ENCODE data around the gene RGS18.
"Not testable (repeated sequence)": the region's sequence is repeated elsewhere in the genome, so short reads cannot be mapped to it uniquely, and the experiment has no call there.

Gene RGS18

DNA sequence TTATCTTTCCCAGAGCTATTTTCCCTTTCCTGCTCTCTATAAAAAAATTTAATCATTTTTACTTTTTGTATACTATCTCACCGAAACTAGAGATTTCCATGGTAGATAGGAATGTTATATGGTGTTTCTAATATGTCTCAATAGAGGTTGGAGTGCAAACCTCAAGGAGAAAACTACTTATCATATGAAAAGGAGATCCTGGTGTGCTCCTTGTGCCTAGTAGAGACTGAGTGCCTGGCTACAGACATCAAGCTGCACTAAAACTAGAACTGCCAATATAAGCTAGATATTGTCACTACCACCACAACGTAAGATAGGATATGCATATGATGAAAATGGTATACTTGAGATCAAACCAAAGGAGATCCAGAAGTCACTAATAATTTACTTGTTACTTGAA, 67.0 kb downstream of the RGS18 start:
- no peak for TF ChIP-seq ZNF274 (IDR thresholded peaks at IDR 0.05; ENCODE audit: low read depth, low read length)
- Histone ChIP-seq H3K9ac (ENCODE audit: insufficient read length, low read depth) (no peak overlapping the region), H3K9me3 (ENCODE audit: insufficient read depth, low read length) (no peaks in the 10 kb centered on the region), H3K4me3 (ENCODE audit: insufficient read length, low read depth) (no peak overlapping the region), H3K27me3 (ENCODE audit: insufficient read depth, insufficient read length) (no peaks in the 10 kb centered on the region), H3K4me1 (ENCODE audit: insufficient read depth, insufficient read length) (no peaks in the 10 kb centered on the region), H3K36me3 (ENCODE audit: insufficient read depth, insufficient read length, low read length) (no peaks in the 10 kb centered on the region)
- DNase-seq (ENCODE audit: low read depth, low spot score) = no peak

DNA sequence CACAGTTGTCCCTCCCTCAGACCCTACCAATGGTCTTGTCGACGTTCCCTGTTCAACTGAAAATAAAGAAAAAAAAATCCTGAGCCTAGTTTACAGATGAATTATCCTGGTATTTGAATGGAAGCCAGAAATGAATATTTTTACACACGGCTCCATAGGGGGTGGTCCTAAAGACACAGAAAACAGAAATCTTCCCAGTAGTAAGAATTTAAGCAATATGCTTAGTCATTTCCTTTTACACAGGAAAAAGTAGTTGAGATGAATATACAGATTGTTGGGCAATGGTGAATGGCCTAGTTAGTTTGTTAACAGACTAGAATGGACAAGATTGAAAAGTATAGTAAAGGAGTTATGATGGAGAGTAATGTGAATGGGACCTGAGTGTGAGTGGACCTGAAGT, 67.4 kb downstream of the RGS18 start:
- no peaks in the 10 kb centered on the region for H3K36me3 ChIP-seq (ENCODE audit: insufficient read depth, insufficient read length, low read length)
- no peaks in the 10 kb centered on the region for H3K9me3 ChIP-seq (ENCODE audit: insufficient read depth, low read length)
- no peak for DNase-seq (ENCODE audit: low read depth, low spot score)

DNA sequence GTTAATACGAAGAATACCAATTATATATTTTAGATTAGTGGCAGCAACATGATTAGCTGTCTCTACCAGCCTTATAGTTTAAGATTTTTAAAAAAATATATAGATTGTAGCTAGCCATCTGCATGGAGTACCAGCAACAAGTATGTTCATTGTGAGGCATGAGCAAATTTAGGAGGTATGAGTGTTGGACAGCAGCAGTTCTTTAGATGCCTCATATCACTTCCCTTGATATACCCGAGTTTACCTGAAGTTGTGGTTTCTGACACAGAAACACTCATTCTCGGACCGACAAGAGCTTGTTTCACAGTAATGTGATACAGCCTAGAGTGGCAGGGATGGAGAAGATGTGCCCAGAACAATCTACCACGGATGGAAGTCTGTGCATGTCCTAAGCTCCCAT, 69.1 kb downstream of the RGS18 start:
- Histone ChIP-seq H3K9ac (ENCODE audit: insufficient read length, low read depth) (no peak overlapping the region), H3K4me3 (ENCODE audit: insufficient read length, low read depth) (no peak overlapping the region), H3K4me1 (ENCODE audit: insufficient read depth, insufficient read length) (no peaks in the 10 kb centered on the region), H3K27me3 (ENCODE audit: insufficient read depth, insufficient read length) (no peaks in the 10 kb centered on the region), H3K9me3 (ENCODE audit: insufficient read depth, low read length) (no peaks in the 10 kb centered on the region), H3K36me3 (ENCODE audit: insufficient read depth, insufficient read length, low read length) (no peaks in the 10 kb centered on the region)
- no peak for DNase-seq (ENCODE audit: low read depth, low spot score)
- no peak for TF ChIP-seq YY1 (IDR thresholded peaks at IDR 0.05; ENCODE audit: insufficient read depth, insufficient read length)

More for the DNA sequence above, 67.4 kb downstream of the RGS18 start:
- Histone ChIP-seq H3K4me3 (ENCODE audit: insufficient read length, low read depth) (no peak overlapping the region), H3K9ac (ENCODE audit: insufficient read length, low read depth) (no peak overlapping the region), H3K27me3 (ENCODE audit: insufficient read depth, insufficient read length) (no peaks in the 10 kb centered on the region), H3K4me1 (ENCODE audit: insufficient read depth, insufficient read length) (no peaks in the 10 kb centered on the region)
- TF ChIP-seq ZNF274 (IDR thresholded peaks at IDR 0.05; ENCODE audit: low read depth, low read length) = no peak
- no peak for TF ChIP-seq SUZ12 (IDR thresholded peaks at IDR 0.05; ENCODE audit: extremely low read depth, insufficient read depth, insufficient read length)
- no peak for TF ChIP-seq YY1 (IDR thresholded peaks at IDR 0.05; ENCODE audit: insufficient read depth, insufficient read length)

DNA sequence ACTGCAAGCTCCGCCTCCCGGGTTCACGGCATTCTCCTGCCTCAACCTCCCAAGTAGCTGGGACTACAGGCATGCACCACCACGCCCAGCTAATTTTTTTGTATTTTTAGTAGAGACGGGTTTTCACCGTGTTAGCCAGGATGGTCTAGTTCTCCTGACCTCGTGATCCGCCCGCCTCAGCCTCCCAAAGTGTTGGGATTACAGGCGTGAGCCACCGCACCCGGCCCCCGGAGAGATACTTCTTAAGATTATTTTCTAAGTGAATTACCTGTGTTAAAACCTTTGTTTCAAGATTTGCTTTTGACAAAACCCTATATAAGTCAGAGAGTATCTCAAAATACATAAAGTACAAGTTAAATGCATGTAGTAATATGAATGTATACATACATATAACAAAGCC, 69.7 kb downstream of the RGS18 start:
- H3K4me3 ChIP-seq (ENCODE audit: insufficient read length, low read depth); H3K36me3 ChIP-seq (ENCODE audit: insufficient read depth, insufficient read length, low read length); H3K4me1 ChIP-seq (ENCODE audit: insufficient read depth, insufficient read length); H3K9me3 ChIP-seq (ENCODE audit: insufficient read depth, low read length); DNase-seq (ENCODE audit: low read depth, low spot score); H3K27me3 ChIP-seq (ENCODE audit: insufficient read depth, insufficient read length); H3K9ac ChIP-seq (ENCODE audit: insufficient read length, low read depth): not testable (repeated sequence)

DNA sequence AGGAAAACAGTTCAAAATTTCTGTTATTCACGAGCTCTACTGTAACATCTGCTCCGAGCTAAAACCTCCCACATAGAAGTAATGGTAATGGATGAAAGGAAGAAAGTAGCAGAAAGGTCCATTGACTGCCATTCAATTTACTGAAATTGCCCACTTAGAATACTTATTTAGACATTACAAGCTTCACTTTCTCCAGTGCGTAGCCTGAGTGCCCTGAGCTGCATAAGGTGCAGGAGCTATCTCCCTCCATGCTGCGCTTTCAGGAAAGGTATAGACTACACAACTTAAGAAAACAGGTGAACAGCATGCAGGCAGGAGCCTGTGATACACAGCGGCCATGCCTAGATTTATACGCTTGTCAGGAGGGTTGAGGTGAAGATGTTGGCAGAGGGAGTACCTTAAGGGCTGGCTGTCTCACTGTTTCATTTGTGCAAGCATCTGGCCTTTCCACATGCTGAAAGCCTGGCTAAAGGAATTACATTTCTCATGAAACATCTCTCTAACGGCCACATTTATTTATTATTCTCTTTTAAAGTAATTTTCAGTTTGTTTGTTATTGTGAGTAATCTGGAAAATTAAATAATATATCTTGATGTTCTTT, 74.7 kb downstream of the RGS18 start:
- DNase-seq (ENCODE audit: low read depth, low spot score) = no peak
- TF ChIP-seq YY1 (IDR thresholded peaks at IDR 0.05; ENCODE audit: insufficient read depth, insufficient read length) = no peak
- TF ChIP-seq ZNF274 (IDR thresholded peaks at IDR 0.05; ENCODE audit: low read depth, low read length) = no peak
- no peak for TF ChIP-seq SUZ12 (IDR thresholded peaks at IDR 0.05; ENCODE audit: extremely low read depth, insufficient read depth, insufficient read length)
- no peaks in the 10 kb centered on the region for H3K27me3 ChIP-seq (ENCODE audit: insufficient read depth, insufficient read length)
- H3K9me3 ChIP-seq (ENCODE audit: insufficient read depth, low read length) = no peaks in the 10 kb centered on the region
- no peaks in the 10 kb centered on the region for H3K36me3 ChIP-seq (ENCODE audit: insufficient read depth, insufficient read length, low read length)
- H3K9ac ChIP-seq (ENCODE audit: insufficient read length, low read depth) = no peak overlapping the region
- H3K4me3 ChIP-seq (ENCODE audit: insufficient read length, low read depth) = no peak overlapping the region
- H3K4me1 ChIP-seq (ENCODE audit: insufficient read depth, insufficient read length) = no peaks in the 10 kb centered on the region

DNA sequence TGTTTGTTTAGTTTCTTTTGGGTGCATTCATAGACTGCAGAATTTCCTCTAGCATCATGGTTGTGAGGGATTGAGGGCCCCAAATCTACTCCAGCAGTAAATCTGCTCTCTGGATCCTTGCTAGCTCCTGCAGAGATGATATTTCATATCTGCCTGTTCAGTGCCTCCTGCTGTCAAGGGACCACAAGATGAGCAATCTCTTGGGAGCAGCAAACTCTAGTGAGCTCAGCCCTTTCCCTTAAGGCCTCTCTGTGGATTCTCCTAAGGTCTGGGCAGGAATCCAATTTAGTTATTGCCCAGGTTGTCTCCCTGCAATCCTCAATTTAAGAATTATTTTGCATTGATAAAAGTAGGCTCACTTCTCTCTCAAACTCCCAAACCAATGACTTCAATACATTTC, 76.9 kb downstream of the RGS18 start:
- no peaks in the 10 kb centered on the region for H3K4me1 ChIP-seq (ENCODE audit: insufficient read depth, insufficient read length)
- H3K9me3 ChIP-seq (ENCODE audit: insufficient read depth, low read length) = no peaks in the 10 kb centered on the region
- no peak for DNase-seq (ENCODE audit: low read depth, low spot score)
- no peak overlapping the region for H3K4me3 ChIP-seq (ENCODE audit: insufficient read length, low read depth)
- no peaks in the 10 kb centered on the region for H3K36me3 ChIP-seq (ENCODE audit: insufficient read depth, insufficient read length, low read length)
- H3K27me3 ChIP-seq (ENCODE audit: insufficient read depth, insufficient read length) = no peaks in the 10 kb centered on the region
- no peak for TF ChIP-seq SUZ12 (IDR thresholded peaks at IDR 0.05; ENCODE audit: extremely low read depth, insufficient read depth, insufficient read length)
- no peak for TF ChIP-seq YY1 (IDR thresholded peaks at IDR 0.05; ENCODE audit: insufficient read depth, insufficient read length)
- TF ChIP-seq ZNF274 (IDR thresholded peaks at IDR 0.05; ENCODE audit: low read depth, low read length) = no peak
- H3K9ac ChIP-seq (ENCODE audit: insufficient read length, low read depth) = no peak overlapping the region
